Body of pancreas (tissue), 4 donors: ENCODE measurements around the gene FOXL2NB. TPM values are rescaled to one million over a fixed set of nuclear protein-coding genes. Genes with fewer than 3 reads are reported as not detected.

Experiments used
- ATAC-seq: fragments of 150-250 bp; one replicate; pipeline ENCODE4 v1.9.1; 2016
- DNase-seq, 4 donors: peaks; one replicate each; pipeline ENCODE4 v3.0.0-alpha.2; 2019
- H3K27ac ChIP-seq, 4 donors: fragments of 200-600 bp; sonication (generic); 1 replicate in 3 of 4; 2 replicates in 1 of 4; pipeline versions ENCODE4 v1.5.1 to v1.6.1; 2016 to 2019; ENCODE audit warnings: mild to moderate bottlenecking in 1 of 4, mixed read lengths in 1 of 4, moderate library complexity in 1 of 4
- H3K27me3 ChIP-seq, 2 donors: fragments of 200-600 bp; sonication (generic); one replicate each; pipeline ENCODE4 v1.6.0; 2016; ENCODE audit warnings: mild to moderate bottlenecking in 1 of 2
- H3K36me3 ChIP-seq, 2 donors: fragments of 200-600 bp; sonication (generic); replicated peaks in 1 of 2; 2 replicates each; pipeline ENCODE4 v1.5.1; 2016; ENCODE audit warnings: low read depth in 2 of 2; ENCODE audit not compliant: insufficient read depth in 1 of 2
- H3K4me1 ChIP-seq: fragments of 200-600 bp; sonication (generic); one replicate; pipeline ENCODE4 v1.6.0; 2016
- H3K4me3 ChIP-seq, 2 donors: fragments of 200-600 bp; sonication (generic); 1 replicate in 1 of 2; 2 replicates in 1 of 2; pipeline ENCODE4 v1.5.1; 2016 to 2019
- H3K9me3 ChIP-seq, 3 donors: fragments of 200-600 bp; sonication (generic); 1 replicate in 2 of 3; 2 replicates in 1 of 3; pipeline ENCODE4 v1.5.1; 2016
- POLR2A ChIP-seq, 3 donors: fragments of 450-650 bp; IDR thresholded peaks; one replicate each; pipeline ENCODE4 v1.6.1; 2016; ENCODE audit warnings: antibody characterized with exemption in 3 of 3, mild to moderate bottlenecking in 2 of 3
- WGBS, 2 donors: methylation state at CpG; one replicate each; pipeline ENCODE4 v1.1.5; 2017; 5-methylcytosine and 5-hydroxymethylcytosine counted together
- intact Hi-C: fragments of 100-400 bp; cut with DNase I; formaldehyde crosslinking; loops from one replicate; pipeline ENCODE4 v1.15.1; 2023
- total RNA-seq, 2 donors: library from RNA; depleted of rRNA; stranded (reverse); fragments of >200 nt; gene quantifications; one replicate each; pipeline ENCODE4 v1.1.0, GENCODE V29; 2016
- TF ChIP-seq, protein P1 (sequence below), 7 experiments: fragments of 450-650 bp in 4 of 7; fragments of 200-600 bp in 3 of 7; sonication (generic) in 3 of 7; IDR thresholded peaks; one replicate each; pipeline ENCODE4 v1.5.1; 2016 to 2019; ENCODE audit warnings: antibody characterized with exemption in 7 of 7

FOXL2NB gene
- total RNA-seq, 2 donors from 2014 or later: 0.26 TPM; not detected in 1

DNA sequence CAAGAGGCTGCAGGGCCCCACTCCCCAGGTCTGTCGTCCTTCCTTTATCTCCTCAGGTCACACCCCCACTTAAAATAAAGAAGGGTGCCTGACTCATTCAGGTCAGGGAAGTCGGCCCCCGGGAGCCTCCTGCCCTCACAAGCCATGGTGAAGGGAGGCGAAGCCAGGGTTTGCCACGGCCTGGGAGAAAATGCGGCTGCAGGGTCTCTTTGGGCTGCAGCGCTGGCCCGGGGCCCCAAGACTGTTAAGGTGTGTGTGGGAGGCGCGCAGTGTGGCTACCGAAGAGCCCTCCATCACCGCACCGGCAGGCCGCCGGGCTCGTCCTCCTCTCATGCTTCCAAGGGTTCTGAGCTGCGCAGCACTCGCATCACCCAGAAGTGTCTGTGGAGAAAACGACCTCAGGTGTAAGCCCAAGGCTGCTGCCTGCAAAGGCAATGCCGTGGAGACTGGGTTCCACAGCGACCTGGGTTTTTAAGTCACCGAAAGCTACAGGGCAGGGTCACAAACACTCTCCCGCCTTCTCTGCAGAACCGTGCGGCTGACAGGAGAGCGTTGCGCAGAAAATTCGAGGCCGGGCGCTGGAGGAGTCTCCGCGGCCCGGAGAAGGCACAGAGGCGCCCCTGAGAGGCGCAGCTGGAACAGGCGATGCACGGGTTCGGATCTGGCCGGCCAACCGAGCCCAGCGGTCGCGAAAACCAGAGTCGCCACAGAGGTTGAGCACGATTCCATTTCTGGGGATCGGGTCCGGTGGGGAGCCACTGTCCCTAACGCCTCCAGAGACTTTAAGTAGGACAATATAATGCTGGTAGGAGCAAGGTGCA lies 8.8 kb upstream of the FOXL2NB start:
- ATAC-seq (no peak), DNase-seq (no peak)
- intact Hi-C loops: no loop called here
- no peak for TF ChIP-seq POLR2A (IDR thresholded peaks at IDR 0.05)
- TF ChIP-seq, protein P1, sequence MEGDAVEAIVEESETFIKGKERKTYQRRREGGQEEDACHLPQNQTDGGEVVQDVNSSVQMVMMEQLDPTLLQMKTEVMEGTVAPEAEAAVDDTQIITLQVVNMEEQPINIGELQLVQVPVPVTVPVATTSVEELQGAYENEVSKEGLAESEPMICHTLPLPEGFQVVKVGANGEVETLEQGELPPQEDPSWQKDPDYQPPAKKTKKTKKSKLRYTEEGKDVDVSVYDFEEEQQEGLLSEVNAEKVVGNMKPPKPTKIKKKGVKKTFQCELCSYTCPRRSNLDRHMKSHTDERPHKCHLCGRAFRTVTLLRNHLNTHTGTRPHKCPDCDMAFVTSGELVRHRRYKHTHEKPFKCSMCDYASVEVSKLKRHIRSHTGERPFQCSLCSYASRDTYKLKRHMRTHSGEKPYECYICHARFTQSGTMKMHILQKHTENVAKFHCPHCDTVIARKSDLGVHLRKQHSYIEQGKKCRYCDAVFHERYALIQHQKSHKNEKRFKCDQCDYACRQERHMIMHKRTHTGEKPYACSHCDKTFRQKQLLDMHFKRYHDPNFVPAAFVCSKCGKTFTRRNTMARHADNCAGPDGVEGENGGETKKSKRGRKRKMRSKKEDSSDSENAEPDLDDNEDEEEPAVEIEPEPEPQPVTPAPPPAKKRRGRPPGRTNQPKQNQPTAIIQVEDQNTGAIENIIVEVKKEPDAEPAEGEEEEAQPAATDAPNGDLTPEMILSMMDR (IDR thresholded peaks at IDR 0.05): no peak
- H3K27me3 ChIP-seq: peaks cover 6 to 46% of the 10 kb centered on the region in 2 donors
- 0 to 6% methylated on average over 3 to 47 of the region's 48 CpGs for WGBS, 2 donors
- H3K36me3 ChIP-seq: no peaks in the 10 kb centered on the region
- no peak overlapping the region for H3K27ac ChIP-seq
- peaks cover 45% of the 10 kb centered on the region for H3K4me1 ChIP-seq
- H3K9me3 ChIP-seq: no peaks in the 10 kb centered on the region
- H3K4me3 ChIP-seq: no peak overlapping the region

- Histone ChIP-seq H3K27me3 (peaks cover 6 to 52% of the 10 kb centered on the region in 2 donors), H3K4me3 (no peak overlapping the region), H3K4me1 (peaks cover 45% of the 10 kb centered on the region), H3K27ac (no peak overlapping the region), H3K36me3 (no peaks in the 10 kb centered on the region), H3K9me3 (no peaks in the 10 kb centered on the region)
- ATAC-seq (no peak), DNase-seq (no peak)
- TF ChIP-seq, protein P1 (IDR thresholded peaks at IDR 0.05): no peak
- no peak for TF ChIP-seq POLR2A (IDR thresholded peaks at IDR 0.05)
- intact Hi-C loops: no loop called here
- WGBS, 2 donors: 9 to 15% methylated on average over 29 to 32 of the region's 32 CpGs
Measured at GRCh38 chr3:138938877-138939560, 8.0 kb upstream of the FOXL2NB start.

- Histone ChIP-seq H3K27me3 (peaks cover 6 to 58% of the 10 kb centered on the region in 2 donors), H3K9me3 (no peaks in the 10 kb centered on the region), H3K36me3 (no peaks in the 10 kb centered on the region), H3K4me1 (peaks cover 50% of the 10 kb centered on the region), H3K27ac (no peak overlapping the region), H3K4me3 (no peak overlapping the region)
- intact Hi-C loops: loop anchor here (5.0 kb wide), 1 partner anchor 388 kb away; no protein-coding TSS in a partner anchor
- no peak for TF ChIP-seq POLR2A (IDR thresholded peaks at IDR 0.05)
- TF ChIP-seq, protein P1 (IDR thresholded peaks at IDR 0.05): no peak
- no peak for DNase-seq
- ATAC-seq: no peak
- 17 to 31% methylated on average over 29 to 52 of the region's 52 CpGs for WGBS, 2 donors
Measured at GRCh38 chr3:138939561-138940241, 7.3 kb upstream of the FOXL2NB start.

DNA sequence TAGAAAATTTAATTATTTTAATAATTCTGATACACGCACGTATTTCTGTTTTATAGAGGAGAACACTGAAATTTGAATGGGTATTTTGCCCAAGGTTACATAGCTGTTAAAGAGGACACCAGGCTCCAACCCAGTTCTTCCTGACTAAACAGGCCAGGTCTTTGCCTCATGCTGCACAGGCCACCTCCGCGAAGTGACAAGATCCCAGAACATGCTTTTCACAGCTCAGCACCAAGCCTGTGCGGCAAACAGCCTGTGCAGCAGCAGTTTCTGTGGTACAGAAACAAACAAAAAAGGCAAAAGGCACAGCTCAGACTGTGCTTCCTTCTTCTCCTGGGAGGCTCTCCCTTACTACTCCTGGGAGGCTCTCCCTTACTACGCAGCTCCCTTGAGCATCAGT lies 6.6 kb upstream of the FOXL2NB start:
- H3K9me3 ChIP-seq: no peaks in the 10 kb centered on the region
- no peak overlapping the region for H3K27ac ChIP-seq
- peaks cover 6 to 63% of the 10 kb centered on the region in 2 donors for H3K27me3 ChIP-seq
- H3K4me1 ChIP-seq: peaks cover 57% of the 10 kb centered on the region
- no peak overlapping the region for H3K4me3 ChIP-seq
- TF ChIP-seq, protein P1 (IDR thresholded peaks at IDR 0.05): no peak
- ATAC-seq (no peak), DNase-seq (no peak)
- WGBS, 2 donors: 65 to 79% methylated on average over 6 of the region's 6 CpGs
- H3K36me3 ChIP-seq: no peaks in the 10 kb centered on the region
- intact Hi-C loops: loop anchor here (5.0 kb wide), 1 partner anchor 387 kb away; no protein-coding TSS in a partner anchor
